Thoracic aorta (tissue), 2 donors: ENCODE measurements around the gene PDE8B. TPM values are rescaled to one million over a fixed set of nuclear protein-coding genes. Genes with fewer than 3 reads are reported as not detected.

Source experiments
- ATAC-seq: fragments of 150-250 bp; one replicate; pipeline ENCODE4 v1.8.0; 2017; ENCODE audit warnings: low read depth; ENCODE audit not compliant: insufficient number of reproducible peaks, low FRiP score
- DNase-seq: peaks from one replicate; pipeline ENCODE4 v3.0.0-alpha.2; 2020; ENCODE audit warnings: low spot score
- H3K27ac ChIP-seq, 2 donors: fragments of 200-600 bp; sonication (generic); 1 replicate in 1 of 2; 2 replicates in 1 of 2; pipeline ENCODE4 v1.5.1; 2016; ENCODE audit warnings: mild to moderate bottlenecking in 2 of 2, moderate library complexity in 2 of 2
- H3K27me3 ChIP-seq: fragments of 200-600 bp; sonication (generic); replicated peaks from 2 replicates; pipeline ENCODE4 v1.6.0; 2016; ENCODE audit warnings: mild to moderate bottlenecking; ENCODE audit not compliant: insufficient read depth
- H3K36me3 ChIP-seq: fragments of 200-600 bp; sonication (generic); one replicate; pipeline ENCODE4 v1.5.1; 2016
- H3K4me1 ChIP-seq, 2 donors: fragments of 200-600 bp; sonication (generic); 1 replicate in 1 of 2; 2 replicates in 1 of 2; pipeline versions ENCODE4 v1.5.1 to v1.6.0; 2016; ENCODE audit warnings: low read depth in 2 of 2, mild to moderate bottlenecking in 1 of 2; ENCODE audit not compliant: control insufficient read depth in 1 of 2
- H3K4me3 ChIP-seq: fragments of 200-600 bp; sonication (generic); 2 replicates; pipeline ENCODE4 v1.5.1; 2016; ENCODE audit warnings: mild to moderate bottlenecking
- H3K9me3 ChIP-seq: fragments of 200-600 bp; sonication (generic); 2 replicates; pipeline ENCODE4 v1.5.1; 2016
- total RNA-seq, 2 donors: library from RNA; depleted of rRNA; stranded (reverse); fragments of >200 nt; gene quantifications; one replicate each; pipeline versions ENCODE4 v1.1.0 to v1.2.3, GENCODE V29; 2016
- TF ChIP-seq, protein P1 (sequence below): fragments of 200-600 bp; sonication (generic); IDR thresholded peaks from one replicate; pipeline ENCODE4 v1.5.1; 2019; ENCODE audit warnings: antibody characterized with exemption

The PDE8B gene
- total RNA-seq, 2 donors from 2014 or later, result 22.7 to 59.8 TPM

DNA sequence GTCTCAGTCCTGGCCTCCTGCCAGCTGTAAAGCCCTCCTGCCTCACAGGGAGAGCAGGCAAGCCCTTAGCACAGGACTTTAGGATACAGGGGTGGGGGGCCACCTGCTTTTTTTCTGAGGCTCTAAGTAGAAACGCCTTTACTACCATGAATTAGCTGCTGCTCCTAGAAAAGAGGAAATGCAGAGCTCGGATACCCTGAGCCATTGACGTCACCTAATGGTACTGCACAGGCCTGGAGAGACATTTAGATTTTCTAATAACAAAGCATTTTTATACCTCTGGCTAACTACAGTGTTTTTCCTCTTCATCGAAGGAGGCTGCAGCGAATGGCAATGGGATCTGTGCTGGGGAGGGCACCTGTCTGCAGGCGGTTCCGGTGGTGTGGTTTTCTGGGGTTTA lies 144.6 kb downstream of the PDE8B start:
- Histone ChIP-seq H3K27me3 (no peaks in the 10 kb centered on the region), H3K36me3 (no peaks in the 10 kb centered on the region), H3K4me3 (no peak overlapping the region), H3K27ac (peak overlapping the region; percentile 39 to 77), H3K9me3 (no peaks in the 10 kb centered on the region), H3K4me1 (peaks cover 15 to 53% of the 10 kb centered on the region in 2 donors)
- TF ChIP-seq, protein P1, sequence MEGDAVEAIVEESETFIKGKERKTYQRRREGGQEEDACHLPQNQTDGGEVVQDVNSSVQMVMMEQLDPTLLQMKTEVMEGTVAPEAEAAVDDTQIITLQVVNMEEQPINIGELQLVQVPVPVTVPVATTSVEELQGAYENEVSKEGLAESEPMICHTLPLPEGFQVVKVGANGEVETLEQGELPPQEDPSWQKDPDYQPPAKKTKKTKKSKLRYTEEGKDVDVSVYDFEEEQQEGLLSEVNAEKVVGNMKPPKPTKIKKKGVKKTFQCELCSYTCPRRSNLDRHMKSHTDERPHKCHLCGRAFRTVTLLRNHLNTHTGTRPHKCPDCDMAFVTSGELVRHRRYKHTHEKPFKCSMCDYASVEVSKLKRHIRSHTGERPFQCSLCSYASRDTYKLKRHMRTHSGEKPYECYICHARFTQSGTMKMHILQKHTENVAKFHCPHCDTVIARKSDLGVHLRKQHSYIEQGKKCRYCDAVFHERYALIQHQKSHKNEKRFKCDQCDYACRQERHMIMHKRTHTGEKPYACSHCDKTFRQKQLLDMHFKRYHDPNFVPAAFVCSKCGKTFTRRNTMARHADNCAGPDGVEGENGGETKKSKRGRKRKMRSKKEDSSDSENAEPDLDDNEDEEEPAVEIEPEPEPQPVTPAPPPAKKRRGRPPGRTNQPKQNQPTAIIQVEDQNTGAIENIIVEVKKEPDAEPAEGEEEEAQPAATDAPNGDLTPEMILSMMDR, result no peak
- DNase-seq (no peak), ATAC-seq (no peak)

- H3K36me3 ChIP-seq, result no peaks in the 10 kb centered on the region
- no peaks in the 10 kb centered on the region for H3K27me3 ChIP-seq
- H3K27ac ChIP-seq, result peak overlapping the region; percentile 68 to 77
- peaks cover 17 to 59% of the 10 kb centered on the region in 2 donors for H3K4me1 ChIP-seq
- no peaks in the 10 kb centered on the region for H3K9me3 ChIP-seq
- TF ChIP-seq, protein P1, result no peak
- DNase-seq (no peak), ATAC-seq (no peak)
- no peak overlapping the region for H3K4me3 ChIP-seq
These were observed 145.3 kb downstream of the PDE8B start for GRCh38 chr5:77355751-77356150.

DNA sequence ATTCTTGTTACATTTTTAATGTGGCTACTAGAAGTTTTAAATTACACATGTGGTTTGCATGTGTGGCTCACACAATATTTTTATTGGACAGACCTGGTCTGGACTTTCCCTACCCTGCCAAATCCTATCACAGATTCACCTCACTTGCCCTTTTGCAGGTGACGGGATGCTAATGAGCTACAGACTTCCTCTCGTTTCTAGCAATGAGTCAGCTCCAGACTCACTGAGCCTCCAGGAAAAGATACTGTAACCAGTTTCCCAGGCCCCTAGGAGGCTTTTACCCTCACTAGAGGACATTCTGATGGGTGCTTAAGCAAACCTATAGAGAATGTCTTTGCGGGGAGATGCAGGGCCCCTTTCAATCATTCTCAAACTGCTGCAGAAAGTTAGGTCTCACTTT lies 146.3 kb downstream of the PDE8B start:
- ATAC-seq (no peak), DNase-seq (no peak)
- Histone ChIP-seq H3K27ac (peak overlapping the region; percentile 68 to 77), H3K36me3 (no peaks in the 10 kb centered on the region), H3K9me3 (no peaks in the 10 kb centered on the region), H3K4me3 (no peak overlapping the region), H3K4me1 (peaks cover 20 to 63% of the 10 kb centered on the region in 2 donors), H3K27me3 (no peaks in the 10 kb centered on the region)
- TF ChIP-seq, protein P1, result no peak

DNA sequence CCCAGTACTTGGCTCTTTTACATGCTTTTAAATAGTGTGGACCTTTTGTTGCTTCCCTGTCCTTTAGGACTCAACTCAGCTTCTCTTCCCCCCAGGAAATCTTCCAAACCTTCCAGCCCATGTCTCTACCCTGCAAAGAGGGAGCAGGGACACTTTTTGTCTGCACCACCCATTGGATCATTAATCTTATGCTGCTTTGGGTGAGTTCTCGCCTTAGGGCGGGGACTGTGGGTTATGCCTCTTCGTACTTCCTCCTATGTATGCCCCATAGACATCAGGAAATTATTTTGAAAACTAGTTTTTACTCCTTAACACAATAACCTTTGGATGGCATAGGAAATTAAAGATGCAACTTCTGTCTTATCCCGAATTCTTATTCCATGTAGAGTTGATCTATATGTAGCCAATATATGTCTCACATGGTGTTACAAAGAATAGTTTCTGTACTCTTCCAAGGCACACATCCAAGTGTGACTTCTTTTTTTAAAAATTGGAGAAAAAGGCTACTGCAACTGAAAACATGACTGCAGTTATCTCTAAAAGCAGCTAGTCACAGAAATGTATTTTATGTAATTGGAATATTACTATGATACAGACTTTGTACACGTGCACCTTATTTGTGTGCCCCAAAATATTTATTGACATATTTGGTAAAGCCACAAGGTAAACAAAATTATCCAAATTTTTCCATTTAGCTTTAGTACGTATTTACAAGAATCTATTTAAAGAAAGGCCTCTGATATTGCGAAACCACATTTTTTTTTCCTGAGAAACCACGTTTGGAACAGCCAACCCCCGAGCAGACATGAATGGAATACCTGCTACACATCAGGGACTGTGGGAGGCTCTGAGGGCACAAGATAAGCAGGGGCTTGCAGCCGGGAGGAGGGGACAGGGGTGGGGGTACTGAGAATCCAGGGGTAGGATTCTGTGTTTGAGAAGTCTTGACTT lies 148.1 kb downstream of the PDE8B start:
- no peak for DNase-seq
- TF ChIP-seq, protein P1, result no peak
- Histone ChIP-seq H3K36me3 (no peaks in the 10 kb centered on the region), H3K4me1 (peaks cover 20 to 63% of the 10 kb centered on the region in 2 donors), H3K4me3 (no peak overlapping the region), H3K27me3 (no peaks in the 10 kb centered on the region), H3K27ac (peak overlapping the region; percentile 53 to 77), H3K9me3 (no peaks in the 10 kb centered on the region)
- ATAC-seq, result peak; percentile 18

GRCh38 chr5:77359231-77359630 lies 148.8 kb downstream of the PDE8B start:
- Histone ChIP-seq H3K4me3 (no peak overlapping the region), H3K9me3 (no peaks in the 10 kb centered on the region), H3K27ac (peak overlapping the region in 1 of 2 donors; percentile 77), H3K4me1 (peaks cover 20 to 63% of the 10 kb centered on the region in 2 donors), H3K36me3 (no peaks in the 10 kb centered on the region), H3K27me3 (no peaks in the 10 kb centered on the region)
- ATAC-seq, result no peak
- DNase-seq, result no peak
- TF ChIP-seq, protein P1, result no peak
